IMR-90 (cell line): ENCODE data around the gene NBEAL1. TPM values are rescaled to one million over a fixed set of nuclear protein-coding genes. Genes with fewer than 3 reads are reported as not detected.

Experiments used
- ATAC-seq: fragments of 200-7000 bp; cut with Tn5 transposase; 2 replicates; pipeline ENCODE4 v1.9.1; 2020; ENCODE audit warnings: low read depth, mild to moderate bottlenecking, moderate library complexity
- BruUV-seq: library from RNA; stranded (reverse); fragments of 400-500 nt; replicated peaks from 2 replicates; lab custom pipeline; 2021; lab: Mats Ljungman, UMichigan
- CTCF ChIA-PET: fragments of 300-600 bp; formaldehyde crosslinking; extraction: SDS; loops from one replicate; lab custom pipeline; 2021; ENCODE audit warnings: antibody characterized with exemption; lab: Yijun Ruan, JAX
- POLR2A ChIA-PET: fragments of 300-600 bp; sonication (Branson Sonifier 250); formaldehyde crosslinking; loops from one replicate; lab custom pipeline; 2022; ENCODE audit warnings: antibody characterized with exemption; ENCODE audit not compliant: unreplicated experiment; lab: Charles Lee
- DNase-seq: peaks from one replicate; pipeline ENCODE4 v3.0.0; 2013
- H2AFZ ChIP-seq: replicated peaks from 2 replicates; pipeline ENCODE3; 2013; ENCODE audit warnings: low read length, mild to moderate bottlenecking; ENCODE audit not compliant: poor library complexity
- H2AK5ac ChIP-seq: 2 replicates; pipeline ENCODE4 v1.6.1; 2013; ENCODE audit warnings: low read depth, low read length, inconsistent platforms
- H2AK9ac ChIP-seq: replicated peaks from 2 replicates; pipeline ENCODE3; 2013; ENCODE audit warnings: mild to moderate bottlenecking, low read depth, low read length, moderate library complexity; ENCODE audit not compliant: poor library complexity
- H2BK120ac ChIP-seq: 2 replicates; pipeline ENCODE4 v1.6.1; 2013; ENCODE audit warnings: low read depth, low read length, inconsistent platforms
- H2BK15ac ChIP-seq: 3 replicates; pipeline ENCODE4 v1.6.1; 2013; ENCODE audit warnings: low read depth, low read length, inconsistent platforms
- H2BK20ac ChIP-seq: 2 replicates; pipeline ENCODE4 v1.6.1; 2013; ENCODE audit warnings: low read depth, mild to moderate bottlenecking, inconsistent platforms, low read length, moderate library complexity
- H2BK5ac ChIP-seq: 2 replicates; pipeline ENCODE4 v1.6.1; 2013; ENCODE audit warnings: mild to moderate bottlenecking, low read depth, low read length, inconsistent platforms; ENCODE audit not compliant: poor library complexity, severe bottlenecking
- H3K14ac ChIP-seq: replicated peaks from 2 replicates; pipeline ENCODE4 v1.6.1; 2013; ENCODE audit warnings: low read depth, low read length, inconsistent platforms
- H3K18ac ChIP-seq: 2 replicates; pipeline ENCODE4 v1.6.1; 2013; ENCODE audit warnings: low read depth, low read length, control low read depth
- H3K23ac ChIP-seq: 2 replicates; pipeline ENCODE4 v1.6.1; 2013; ENCODE audit warnings: low read depth, low read length, inconsistent platforms
- H3K27ac ChIP-seq: 2 replicates; pipeline ENCODE4 v1.5.1; 2013; ENCODE audit warnings: mild to moderate bottlenecking, control low read depth, low read length; ENCODE audit not compliant: insufficient read depth
- H3K27me3 ChIP-seq: 2 replicates; pipeline ENCODE4 v1.6.1; 2013; ENCODE audit warnings: low read length; ENCODE audit not compliant: control insufficient read depth, insufficient read depth
- H3K36me3 ChIP-seq: 2 replicates; pipeline ENCODE4 v1.6.1; 2013; ENCODE audit warnings: low read length, mixed read lengths; ENCODE audit not compliant: control insufficient read depth, insufficient read depth
- H3K4ac ChIP-seq: 2 replicates; pipeline ENCODE4 v1.6.1; 2013; ENCODE audit warnings: low read depth, low read length, inconsistent platforms
- H3K4me1 ChIP-seq: 2 replicates; pipeline ENCODE4 v1.6.1; 2013; ENCODE audit warnings: low read length, mixed read lengths; ENCODE audit not compliant: control insufficient read depth, insufficient read depth
- H3K4me2 ChIP-seq: 2 replicates; pipeline ENCODE4 v1.6.1; 2013; ENCODE audit warnings: low read depth, mild to moderate bottlenecking, control low read depth, low read length, moderate library complexity
- H3K4me3 ChIP-seq: 2 replicates; pipeline ENCODE4 v1.5.1; 2013; ENCODE audit warnings: low read depth, mild to moderate bottlenecking, control low read depth, low read length, moderate library complexity; ENCODE audit not compliant: insufficient read depth
- H3K56ac ChIP-seq: 2 replicates; pipeline ENCODE4 v1.6.1; 2013; ENCODE audit warnings: low read length, inconsistent platforms; ENCODE audit not compliant: insufficient read depth; ENCODE audit errors: extremely low read depth
- H3K79me1 ChIP-seq, 2 experiments: 2 replicates each; pipeline ENCODE4 v1.6.1; 2013; ENCODE audit warnings: low read length in 2 of 2, inconsistent platforms in 1 of 2, low read depth in 1 of 2
- H3K9ac ChIP-seq: 2 replicates; pipeline ENCODE4 v1.6.1; 2013; ENCODE audit warnings: low read depth, low read length, control low read depth
- H3K9me1 ChIP-seq: 2 replicates; pipeline ENCODE4 v1.6.1; 2013; ENCODE audit warnings: low read length, inconsistent platforms; ENCODE audit not compliant: insufficient read depth
- H3K9me3 ChIP-seq: 2 replicates; pipeline ENCODE4 v1.6.1; 2013; ENCODE audit warnings: low read length; ENCODE audit not compliant: control insufficient read depth, insufficient read depth
- H4K20me1 ChIP-seq: 2 replicates; pipeline ENCODE4 v1.6.1; 2013; ENCODE audit warnings: low read length, inconsistent platforms; ENCODE audit not compliant: insufficient read depth
- H4K5ac ChIP-seq: 2 replicates; pipeline ENCODE4 v1.6.1; 2013; ENCODE audit warnings: mild to moderate bottlenecking, low read depth, low read length, control low read depth
- H4K8ac ChIP-seq, 2 experiments: 2 replicates each; pipeline ENCODE4 v1.6.1; 2013; ENCODE audit warnings: low read depth in 2 of 2, low read length in 2 of 2, control low read depth in 1 of 2, inconsistent platforms in 1 of 2
- H4K91ac ChIP-seq: 2 replicates; pipeline ENCODE4 v1.6.1; 2013; ENCODE audit warnings: low read depth, low read length, inconsistent platforms; ENCODE audit not compliant: insufficient read depth
- BHLHE40 ChIP-seq: fragments of 150-350 bp; IDR thresholded peaks from 2 replicates; pipeline ENCODE4 v1.6.1; 2016; ENCODE audit warnings: mild to moderate bottlenecking, low read depth, low read length
- FOS ChIP-seq: fragments of 150-350 bp; IDR thresholded peaks from 2 replicates; pipeline ENCODE4 v1.6.1; 2016; ENCODE audit warnings: low read depth, low read length
- MAFK ChIP-seq: IDR thresholded peaks from 2 replicates; pipeline ENCODE4 v1.6.1; 2012; ENCODE audit warnings: low read depth, low read length, improper control_type of control experiment
- MAZ ChIP-seq: IDR thresholded peaks from 2 replicates; pipeline ENCODE4 v1.6.1; 2012; ENCODE audit warnings: low read depth, mild to moderate bottlenecking, low read length, improper control_type of control experiment, moderate library complexity, borderline replicate concordance
- MXI1 ChIP-seq: IDR thresholded peaks from 2 replicates; pipeline ENCODE4 v1.6.1; 2012; ENCODE audit warnings: low read depth, mild to moderate bottlenecking, low read length, moderate library complexity, borderline replicate concordance
- NFE2L2 ChIP-seq: fragments of 150-350 bp; IDR thresholded peaks from 2 replicates; pipeline ENCODE4 v1.6.1; 2016; ENCODE audit warnings: low read depth, mild to moderate bottlenecking, low read length
- RAD21 ChIP-seq: IDR thresholded peaks from 2 replicates; pipeline ENCODE4 v1.6.1; 2012; ENCODE audit warnings: low read length, improper control_type of control experiment
- RCOR1 ChIP-seq: IDR thresholded peaks from 2 replicates; pipeline ENCODE4 v1.6.1; 2012; ENCODE audit warnings: mild to moderate bottlenecking, low read length, improper control_type of control experiment; ENCODE audit not compliant: insufficient replicate concordance
- RFX5 ChIP-seq: IDR thresholded peaks from 2 replicates; pipeline ENCODE4 v1.8.0; 2012; ENCODE audit warnings: low read depth, mild to moderate bottlenecking, low read length, moderate library complexity
- SMC3 ChIP-seq: fragments of 150-350 bp; IDR thresholded peaks from 2 replicates; pipeline ENCODE4 v1.6.1; 2016; ENCODE audit warnings: low read depth, mild to moderate bottlenecking, antibody characterized with exemption, low read length, moderate library complexity
- WGBS, 2 experiments: methylation state at CpG; one replicate each; pipeline versions ENCODE4 v1.1.5 to v1.1.7; 2013; ENCODE audit warnings: missing lambda C conversion rate in 2 of 2; ENCODE audit not compliant: insufficient read length in 1 of 2; ENCODE audit errors: extremely low coverage in 2 of 2; 5-methylcytosine and 5-hydroxymethylcytosine counted together
- dilution Hi-C: fragments of 300-500 bp; cut with HindIII; formaldehyde crosslinking; loops from one replicate; pipeline ENCODE4 v1.14.3; 2018; ENCODE audit warnings: low sequenced_read_pairs; ENCODE audit not compliant: unreplicated experiment
- in situ Hi-C: fragments of 300-500 bp; cut with MboI; formaldehyde crosslinking; loops from 3 replicates; pipeline ENCODE4 v1.14.3; 2019; ENCODE audit warnings: low sequenced_read_pairs, inconsistent platforms, mixed read lengths
- intact Hi-C: fragments of 100-400 bp; cut with micrococcal nuclease; formaldehyde crosslinking; loops from 2 replicates; pipeline ENCODE4 v1.10.0; 2022
- polyA plus RNA-seq, 3 experiments: library from polyadenylated mRNA; depleted of rRNA; stranded (reverse); fragments of >200 nt; gene quantifications; 2 replicates each; pipeline ENCODE4 v1.2.3, GENCODE V29; 2012; ENCODE audit warnings: low replicate concordance in 1 of 3
- total RNA-seq: library from RNA; depleted of rRNA; stranded (reverse); fragments of >200 nt; gene quantifications from 2 replicates; pipeline ENCODE4 v1.2.3, GENCODE V29; 2012
- TF ChIP-seq, protein P1 (sequence below): conservative IDR thresholded peaks from 2 replicates; pipeline ENCODE4 v1.5.1; 2012; ENCODE audit warnings: mild to moderate bottlenecking, low read depth, low read length, improper control_type of control experiment
- TF ChIP-seq, protein P2 (sequence below): fragments of 150-350 bp; IDR thresholded peaks from 2 replicates; pipeline ENCODE4 v1.6.1; 2017; ENCODE audit warnings: mild to moderate bottlenecking, antibody characterized with exemption, low read length, low read depth
- TF ChIP-seq, protein P3 (sequence below): fragments of 150-350 bp; IDR thresholded peaks from 2 replicates; pipeline ENCODE4 v1.6.1; 2016; ENCODE audit warnings: low read depth, mild to moderate bottlenecking, low read length, moderate library complexity, borderline replicate concordance

Gene NBEAL1
- total and polyA plus RNA-seq, 2 of the 4 experiments (the other 2 are of a cell fraction) = 6.4 to 38.0 TPM

DNA sequence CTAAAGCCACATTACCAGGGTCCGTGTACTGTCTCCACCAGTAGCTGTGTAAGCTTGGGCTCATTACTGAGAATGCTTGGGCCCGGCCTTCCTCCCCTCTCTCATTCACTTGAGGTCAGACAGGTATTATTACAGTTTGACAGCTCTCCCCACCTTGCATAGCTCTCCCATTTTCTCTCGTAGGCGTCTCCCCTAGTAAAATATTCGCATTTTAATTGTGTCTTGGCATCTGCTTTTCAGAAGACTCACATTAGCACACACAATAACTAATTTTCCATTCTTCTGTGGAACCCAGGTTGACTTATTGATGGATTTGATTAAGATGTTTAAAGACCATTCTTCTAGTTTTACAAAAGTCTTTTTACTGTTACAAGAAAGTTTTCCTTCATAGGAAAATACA is 153.1 kb downstream of the NBEAL1 start:
- H3K4me1 ChIP-seq = peaks cover 2% of the 10 kb centered on the region; the same call in 1 of the 2 replicates
- no peak overlapping the region for H4K5ac ChIP-seq
- no peak overlapping the region for H3K18ac ChIP-seq
- ChIA-PET CTCF (interaction anchor here (0.6 kb wide), 1 partner anchor 9 kb away, joined by 4 read pairs; no protein-coding TSS in a partner anchor), POLR2A (interaction anchor here (0.5 kb wide), 1 partner anchor 8 kb away, joined by 3 read pairs; no protein-coding TSS in a partner anchor)
- no peak overlapping the region for H2BK15ac ChIP-seq
- 0 out of 4 replicates have a peak, but pooled peaks cover 0 to 3% of the 10 kb centered on the region in 2 experiments for H3K79me1 ChIP-seq
- no peak overlapping the region for H2BK20ac ChIP-seq
- H4K20me1 ChIP-seq = peaks cover 3% of the 10 kb centered on the region; the same call in 1 of the 2 replicates
- no peak overlapping the region for H2AFZ ChIP-seq
- no TSS peak for BruUV-seq
- H3K27ac ChIP-seq = no peak overlapping the region
- 0 out of 2 replicates have a peak, but pooled peaks cover 3% of the 10 kb centered on the region for H3K9me1 ChIP-seq
- no peak for TF ChIP-seq MXI1
- TF ChIP-seq, protein P1, sequence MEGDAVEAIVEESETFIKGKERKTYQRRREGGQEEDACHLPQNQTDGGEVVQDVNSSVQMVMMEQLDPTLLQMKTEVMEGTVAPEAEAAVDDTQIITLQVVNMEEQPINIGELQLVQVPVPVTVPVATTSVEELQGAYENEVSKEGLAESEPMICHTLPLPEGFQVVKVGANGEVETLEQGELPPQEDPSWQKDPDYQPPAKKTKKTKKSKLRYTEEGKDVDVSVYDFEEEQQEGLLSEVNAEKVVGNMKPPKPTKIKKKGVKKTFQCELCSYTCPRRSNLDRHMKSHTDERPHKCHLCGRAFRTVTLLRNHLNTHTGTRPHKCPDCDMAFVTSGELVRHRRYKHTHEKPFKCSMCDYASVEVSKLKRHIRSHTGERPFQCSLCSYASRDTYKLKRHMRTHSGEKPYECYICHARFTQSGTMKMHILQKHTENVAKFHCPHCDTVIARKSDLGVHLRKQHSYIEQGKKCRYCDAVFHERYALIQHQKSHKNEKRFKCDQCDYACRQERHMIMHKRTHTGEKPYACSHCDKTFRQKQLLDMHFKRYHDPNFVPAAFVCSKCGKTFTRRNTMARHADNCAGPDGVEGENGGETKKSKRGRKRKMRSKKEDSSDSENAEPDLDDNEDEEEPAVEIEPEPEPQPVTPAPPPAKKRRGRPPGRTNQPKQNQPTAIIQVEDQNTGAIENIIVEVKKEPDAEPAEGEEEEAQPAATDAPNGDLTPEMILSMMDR = no peak
- TF ChIP-seq, protein P2, sequence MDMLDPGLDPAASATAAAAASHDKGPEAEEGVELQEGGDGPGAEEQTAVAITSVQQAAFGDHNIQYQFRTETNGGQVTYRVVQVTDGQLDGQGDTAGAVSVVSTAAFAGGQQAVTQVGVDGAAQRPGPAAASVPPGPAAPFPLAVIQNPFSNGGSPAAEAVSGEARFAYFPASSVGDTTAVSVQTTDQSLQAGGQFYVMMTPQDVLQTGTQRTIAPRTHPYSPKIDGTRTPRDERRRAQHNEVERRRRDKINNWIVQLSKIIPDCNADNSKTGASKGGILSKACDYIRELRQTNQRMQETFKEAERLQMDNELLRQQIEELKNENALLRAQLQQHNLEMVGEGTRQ = no peak
- no peak for TF ChIP-seq MAFK
- no peak for TF ChIP-seq FOS
- TF ChIP-seq RCOR1 = no peak
- TF ChIP-seq MAZ = no peak
- no peak for TF ChIP-seq BHLHE40
- TF ChIP-seq, protein P3, sequence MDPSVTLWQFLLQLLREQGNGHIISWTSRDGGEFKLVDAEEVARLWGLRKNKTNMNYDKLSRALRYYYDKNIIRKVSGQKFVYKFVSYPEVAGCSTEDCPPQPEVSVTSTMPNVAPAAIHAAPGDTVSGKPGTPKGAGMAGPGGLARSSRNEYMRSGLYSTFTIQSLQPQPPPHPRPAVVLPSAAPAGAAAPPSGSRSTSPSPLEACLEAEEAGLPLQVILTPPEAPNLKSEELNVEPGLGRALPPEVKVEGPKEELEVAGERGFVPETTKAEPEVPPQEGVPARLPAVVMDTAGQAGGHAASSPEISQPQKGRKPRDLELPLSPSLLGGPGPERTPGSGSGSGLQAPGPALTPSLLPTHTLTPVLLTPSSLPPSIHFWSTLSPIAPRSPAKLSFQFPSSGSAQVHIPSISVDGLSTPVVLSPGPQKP = no peak
- no peak for TF ChIP-seq SMC3
- no peak for TF ChIP-seq NFE2L2
- TF ChIP-seq RFX5 = no peak
- no peak for TF ChIP-seq RAD21
- H3K27me3 ChIP-seq = no peaks in the 10 kb centered on the region
- no peak overlapping the region for H2AK9ac ChIP-seq
- H2BK5ac ChIP-seq = no peak overlapping the region
- ATAC-seq = no peak
- no peak overlapping the region for H2BK120ac ChIP-seq
- WGBS, 2 experiments = no CpG with 5 or more reads among the region's 5 CpGs
- H3K4ac ChIP-seq = no peak overlapping the region
- no peak overlapping the region for H3K23ac ChIP-seq
- H3K4me2 ChIP-seq = no peak overlapping the region
- H2AK5ac ChIP-seq = no peak overlapping the region
- in situ Hi-C loops (no loop called here), intact Hi-C loops (loop anchor here (10.0 kb wide), 1 partner anchor 63 kb away; no protein-coding TSS in a partner anchor), dilution Hi-C loops (no loop called here)
- H3K14ac ChIP-seq = no peak overlapping the region
- H4K91ac ChIP-seq = no peak overlapping the region
- H4K8ac ChIP-seq = no peak overlapping the region
- H3K9me3 ChIP-seq = no peaks in the 10 kb centered on the region
- no peak for DNase-seq
- peaks cover 11% of the 10 kb centered on the region for H3K36me3 ChIP-seq
- no peak overlapping the region for H3K4me3 ChIP-seq
- H3K9ac ChIP-seq = no peak overlapping the region
- no peak overlapping the region for H3K56ac ChIP-seq
